ENCODE measurements around the gene WWP2. TPM values are rescaled to one million over a fixed set of nuclear protein-coding genes. Genes with fewer than 3 reads are reported as not detected.

Gene WWP2
- total RNA-seq, 4 donors from 2014 or later = 21.9 to 32.8 (median 27.8) TPM

GRCh38 chr16:69886726-69887125 lies 124.6 kb downstream of the WWP2 start:
- no peak for DNase-seq (ENCODE audit: extremely low spot score)
- TF ChIP-seq POLR2AphosphoS5 (IDR thresholded peaks at IDR 0.05) = no peak
- no peak for TF ChIP-seq POLR2A (IDR thresholded peaks at IDR 0.05; ENCODE audit: low read depth)
- Histone ChIP-seq H3K27me3 (no peaks in the 10 kb centered on the region), H3K9me3 (no peaks in the 10 kb centered on the region), H3K36me3 (peaks cover 7 to 23% (median 20%) of the 10 kb centered on the region in 4 donors), H3K4me1 (peaks cover 10 to 19% (median 17%) of the 10 kb centered on the region in 4 donors), H3K27ac (replicated peaks in 1 of 4) (no peak overlapping the region), H3K4me3 (no peak overlapping the region)
- intact Hi-C loops (cut with DNase I) = no loop called here
- WGBS = 97% methylated on average over 5 of the region's 5 CpGs

GRCh38 chr16:69888005-69888590 lies 126.0 kb downstream of the WWP2 start:
- Histone ChIP-seq H3K4me3 (no peak overlapping the region), H3K27me3 (no peaks in the 10 kb centered on the region), H3K4me1 (peaks cover 10 to 19% (median 17%) of the 10 kb centered on the region in 4 donors), H3K36me3 (peaks cover 7 to 23% (median 18%) of the 10 kb centered on the region in 4 donors), H3K9me3 (no peaks in the 10 kb centered on the region), H3K27ac (replicated peaks in 1 of 4) (no peak overlapping the region)
- 93% methylated on average over 15 of the region's 15 CpGs for WGBS
- TF ChIP-seq POLR2A (IDR thresholded peaks at IDR 0.05; ENCODE audit: low read depth) (no peak), POLR2AphosphoS5 (IDR thresholded peaks at IDR 0.05) (no peak), EP300 (IDR thresholded peaks at IDR 0.05) (no peak), CTCF (IDR thresholded peaks at IDR 0.05) (no peak)
- intact Hi-C loops (cut with DNase I) = no loop called here
- no peak for DNase-seq (ENCODE audit: extremely low spot score)

- H3K4me3 ChIP-seq = no peak overlapping the region
- no peaks in the 10 kb centered on the region for H3K27me3 ChIP-seq
- no peaks in the 10 kb centered on the region for H3K9me3 ChIP-seq
- H3K4me1 ChIP-seq = peaks cover 10 to 19% (median 17%) of the 10 kb centered on the region in 4 donors
- H3K36me3 ChIP-seq = peaks cover 7 to 21% (median 18%) of the 10 kb centered on the region in 4 donors
- H3K27ac ChIP-seq (replicated peaks in 1 of 4) = peak overlapping the region; percentile 22 to 87 (median 78)
- WGBS = 94% methylated on average over 7 of the region's 7 CpGs
- no peak for DNase-seq (ENCODE audit: extremely low spot score)
- TF ChIP-seq CTCF (IDR thresholded peaks at IDR 0.05) = no peak
- TF ChIP-seq POLR2A (IDR thresholded peaks at IDR 0.05; ENCODE audit: low read depth) = no peak
- TF ChIP-seq POLR2AphosphoS5 (IDR thresholded peaks at IDR 0.05) = no peak
- TF ChIP-seq EP300 (IDR thresholded peaks at IDR 0.05) = no peak
- intact Hi-C loops (cut with DNase I) = no loop called here
Measured at GRCh38 chr16:69889295-69889964, 127.3 kb downstream of the WWP2 start.

GRCh38 chr16:69890114-69890891 lies 128.2 kb downstream of the WWP2 start:
- TF ChIP-seq POLR2AphosphoS5 (IDR thresholded peaks at IDR 0.05) (peak; percentile 50 to 76), POLR2A (IDR thresholded peaks at IDR 0.05; ENCODE audit: low read depth) (no peak)
- 70% methylated on average over 12 of the region's 17 CpGs for WGBS
- H3K4me3 ChIP-seq = peak overlapping the region in 2 of 4 donors; percentile 6 to 13
- peaks cover 7 to 22% (median 18%) of the 10 kb centered on the region in 4 donors for H3K36me3 ChIP-seq
- intact Hi-C loops (cut with DNase I) = no loop called here
- DNase-seq (ENCODE audit: extremely low spot score) = no peak
- H3K27me3 ChIP-seq = no peaks in the 10 kb centered on the region
- peak overlapping the region; percentile 74 to 87 (median 79) for H3K27ac ChIP-seq (replicated peaks in 1 of 4)
- no peaks in the 10 kb centered on the region for H3K9me3 ChIP-seq
- H3K4me1 ChIP-seq = peaks cover 10 to 19% (median 17%) of the 10 kb centered on the region in 4 donors

- WGBS = 40% methylated on average over 6 of the region's 8 CpGs
- TF ChIP-seq POLR2A (IDR thresholded peaks at IDR 0.05; ENCODE audit: low read depth) = no peak
- TF ChIP-seq EP300 (IDR thresholded peaks at IDR 0.05) = no peak
- no peak for TF ChIP-seq POLR2AphosphoS5 (IDR thresholded peaks at IDR 0.05)
- no peak for TF ChIP-seq CTCF (IDR thresholded peaks at IDR 0.05)
- Histone ChIP-seq H3K4me3 (peak overlapping the region in 2 of 4 donors; percentile 6 to 13), H3K4me1 (peaks cover 10 to 19% (median 17%) of the 10 kb centered on the region in 4 donors), H3K9me3 (no peaks in the 10 kb centered on the region), H3K27ac (replicated peaks in 1 of 4) (peak overlapping the region; percentile 74 to 87 (median 79)), H3K27me3 (no peaks in the 10 kb centered on the region), H3K36me3 (peaks cover 7 to 22% (median 18%) of the 10 kb centered on the region in 4 donors)
- DNase-seq (ENCODE audit: extremely low spot score) = no peak
- intact Hi-C loops (cut with DNase I) = no loop called here
Measured at GRCh38 chr16:69890892-69891282, 128.8 kb downstream of the WWP2 start.
